WTC11 (cell line): Measurements from ENCODE around the gene GFPT1.

Source experiments
- CTCF ChIP-seq: fragments of 200-600 bp; IDR thresholded peaks from 2 replicates; pipeline ENCODE4 v1.8.0; 2022; ENCODE audit warnings: antibody characterized with exemption
- GABPB1 ChIP-seq: sonication (generic); formaldehyde crosslinking; IDR thresholded peaks from 2 replicates; pipeline ENCODE4 v1.8.1; 2023; ENCODE audit warnings: mild to moderate bottlenecking, missing genetic modification reagents
- HMGXB4 ChIP-seq: sonication (generic); formaldehyde crosslinking; IDR thresholded peaks from 2 replicates; pipeline ENCODE4 v1.8.1; 2023; ENCODE audit warnings: mild to moderate bottlenecking, moderate library complexity, missing genetic modification reagents
- JUN ChIP-seq: sonication (generic); formaldehyde crosslinking; IDR thresholded peaks from 2 replicates; pipeline ENCODE4 v1.8.0; 2023; ENCODE audit warnings: mild to moderate bottlenecking, missing genetic modification reagents
- MAX ChIP-seq: sonication (generic); formaldehyde crosslinking; IDR thresholded peaks from 2 replicates; pipeline ENCODE4 v1.8.0; 2022; ENCODE audit warnings: mild to moderate bottlenecking, missing genetic modification reagents
- SP1 ChIP-seq: sonication (generic); formaldehyde crosslinking; conservative IDR thresholded peaks from 2 replicates; pipeline ENCODE4 v1.8.1; 2022; ENCODE audit warnings: missing genetic modification reagents
- TF ChIP-seq, protein P1 (sequence below): sonication (generic); formaldehyde crosslinking; IDR thresholded peaks from 2 replicates; pipeline ENCODE4 v1.8.0; 2022; ENCODE audit warnings: missing genetic modification reagents
- TF ChIP-seq, protein P2 (sequence below): sonication (generic); formaldehyde crosslinking; IDR thresholded peaks from 2 replicates; pipeline ENCODE4 v1.8.0; 2023; ENCODE audit warnings: missing genetic modification reagents, mild to moderate bottlenecking, borderline replicate concordance

GRCh38 chr2:69335311-69335710, 51.7 kb downstream of the GFPT1 start:
- no peak for TF ChIP-seq CTCF
- TF ChIP-seq JUN (CRISPR knock-in tag): no peak
- TF ChIP-seq MAX (CRISPR knock-in tag): no peak
- TF ChIP-seq SP1 (CRISPR knock-in tag): no peak
- TF ChIP-seq HMGXB4 (CRISPR knock-in tag): no peak
- no peak for TF ChIP-seq GABPB1 (CRISPR knock-in tag)
- TF ChIP-seq, protein P1, sequence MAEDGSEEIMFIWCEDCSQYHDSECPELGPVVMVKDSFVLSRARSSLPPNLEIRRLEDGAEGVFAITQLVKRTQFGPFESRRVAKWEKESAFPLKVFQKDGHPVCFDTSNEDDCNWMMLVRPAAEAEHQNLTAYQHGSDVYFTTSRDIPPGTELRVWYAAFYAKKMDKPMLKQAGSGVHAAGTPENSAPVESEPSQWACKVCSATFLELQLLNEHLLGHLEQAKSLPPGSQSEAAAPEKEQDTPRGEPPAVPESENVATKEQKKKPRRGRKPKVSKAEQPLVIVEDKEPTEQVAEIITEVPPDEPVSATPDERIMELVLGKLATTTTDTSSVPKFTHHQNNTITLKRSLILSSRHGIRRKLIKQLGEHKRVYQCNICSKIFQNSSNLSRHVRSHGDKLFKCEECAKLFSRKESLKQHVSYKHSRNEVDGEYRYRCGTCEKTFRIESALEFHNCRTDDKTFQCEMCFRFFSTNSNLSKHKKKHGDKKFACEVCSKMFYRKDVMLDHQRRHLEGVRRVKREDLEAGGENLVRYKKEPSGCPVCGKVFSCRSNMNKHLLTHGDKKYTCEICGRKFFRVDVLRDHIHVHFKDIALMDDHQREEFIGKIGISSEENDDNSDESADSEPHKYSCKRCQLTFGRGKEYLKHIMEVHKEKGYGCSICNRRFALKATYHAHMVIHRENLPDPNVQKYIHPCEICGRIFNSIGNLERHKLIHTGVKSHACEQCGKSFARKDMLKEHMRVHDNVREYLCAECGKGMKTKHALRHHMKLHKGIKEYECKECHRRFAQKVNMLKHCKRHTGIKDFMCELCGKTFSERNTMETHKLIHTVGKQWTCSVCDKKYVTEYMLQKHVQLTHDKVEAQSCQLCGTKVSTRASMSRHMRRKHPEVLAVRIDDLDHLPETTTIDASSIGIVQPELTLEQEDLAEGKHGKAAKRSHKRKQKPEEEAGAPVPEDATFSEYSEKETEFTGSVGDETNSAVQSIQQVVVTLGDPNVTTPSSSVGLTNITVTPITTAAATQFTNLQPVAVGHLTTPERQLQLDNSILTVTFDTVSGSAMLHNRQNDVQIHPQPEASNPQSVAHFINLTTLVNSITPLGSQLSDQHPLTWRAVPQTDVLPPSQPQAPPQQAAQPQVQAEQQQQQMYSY (CRISPR knock-in tag): no peak
- TF ChIP-seq, protein P2, sequence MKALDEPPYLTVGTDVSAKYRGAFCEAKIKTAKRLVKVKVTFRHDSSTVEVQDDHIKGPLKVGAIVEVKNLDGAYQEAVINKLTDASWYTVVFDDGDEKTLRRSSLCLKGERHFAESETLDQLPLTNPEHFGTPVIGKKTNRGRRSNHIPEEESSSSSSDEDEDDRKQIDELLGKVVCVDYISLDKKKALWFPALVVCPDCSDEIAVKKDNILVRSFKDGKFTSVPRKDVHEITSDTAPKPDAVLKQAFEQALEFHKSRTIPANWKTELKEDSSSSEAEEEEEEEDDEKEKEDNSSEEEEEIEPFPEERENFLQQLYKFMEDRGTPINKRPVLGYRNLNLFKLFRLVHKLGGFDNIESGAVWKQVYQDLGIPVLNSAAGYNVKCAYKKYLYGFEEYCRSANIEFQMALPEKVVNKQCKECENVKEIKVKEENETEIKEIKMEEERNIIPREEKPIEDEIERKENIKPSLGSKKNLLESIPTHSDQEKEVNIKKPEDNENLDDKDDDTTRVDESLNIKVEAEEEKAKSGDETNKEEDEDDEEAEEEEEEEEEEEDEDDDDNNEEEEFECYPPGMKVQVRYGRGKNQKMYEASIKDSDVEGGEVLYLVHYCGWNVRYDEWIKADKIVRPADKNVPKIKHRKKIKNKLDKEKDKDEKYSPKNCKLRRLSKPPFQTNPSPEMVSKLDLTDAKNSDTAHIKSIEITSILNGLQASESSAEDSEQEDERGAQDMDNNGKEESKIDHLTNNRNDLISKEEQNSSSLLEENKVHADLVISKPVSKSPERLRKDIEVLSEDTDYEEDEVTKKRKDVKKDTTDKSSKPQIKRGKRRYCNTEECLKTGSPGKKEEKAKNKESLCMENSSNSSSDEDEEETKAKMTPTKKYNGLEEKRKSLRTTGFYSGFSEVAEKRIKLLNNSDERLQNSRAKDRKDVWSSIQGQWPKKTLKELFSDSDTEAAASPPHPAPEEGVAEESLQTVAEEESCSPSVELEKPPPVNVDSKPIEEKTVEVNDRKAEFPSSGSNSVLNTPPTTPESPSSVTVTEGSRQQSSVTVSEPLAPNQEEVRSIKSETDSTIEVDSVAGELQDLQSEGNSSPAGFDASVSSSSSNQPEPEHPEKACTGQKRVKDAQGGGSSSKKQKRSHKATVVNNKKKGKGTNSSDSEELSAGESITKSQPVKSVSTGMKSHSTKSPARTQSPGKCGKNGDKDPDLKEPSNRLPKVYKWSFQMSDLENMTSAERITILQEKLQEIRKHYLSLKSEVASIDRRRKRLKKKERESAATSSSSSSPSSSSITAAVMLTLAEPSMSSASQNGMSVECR: no peak
